ENCODE measurements around the gene FAM193B. TPM values are rescaled to one million over a fixed set of nuclear protein-coding genes. Genes with fewer than 3 reads are reported as not detected.
A peak's percentile ranks its signal among the peaks of the same experiment; 100 is the strongest.

FAM193B gene
- total and polyA plus RNA-seq, 2 donors (not counting 1 experiment from before 2014, with no cell fraction given), result 227 to 301 TPM

GRCh38 chr5:177524539-177524900 lies 29.8 kb downstream of the FAM193B start:
- intact Hi-C loops (cut with micrococcal nuclease), result no loop called here
- H3K27ac ChIP-seq (ENCODE audit: low read length in 2 of 2), result no peak overlapping the region
- H3K79me2 ChIP-seq (ENCODE audit: control insufficient read depth, insufficient read depth, low read length), result peaks cover 22% of the 10 kb centered on the region
- Mint-ChIP-seq H3K4me3 (no peak overlapping the region), H3K4me1 (peaks cover 16% of the 10 kb centered on the region), H3K27me3 (no peaks in the 10 kb centered on the region), H3K9me3 (ENCODE audit: insufficient read depth) (no peaks in the 10 kb centered on the region), H3K27ac (no peak overlapping the region)
- ATAC-seq (ENCODE audit: low read depth), result no peak
- H3K36me3 ChIP-seq (replicated peaks in 1 of 2; ENCODE audit: control extremely low read depth in 1 of 2, control insufficient read depth in 1 of 2, extremely low read depth in 1 of 2, insufficient read depth in 2 of 2, low read length in 1 of 2), result peaks cover 1 to 80% of the 10 kb centered on the region in 2 experiments
- no peak overlapping the region for H3K4me3 ChIP-seq (ENCODE audit: control extremely low read depth in 1 of 5, extremely low read depth in 1 of 5, insufficient read depth in 1 of 5, low read depth in 2 of 5, low read length in 4 of 5)
- H3K4me2 ChIP-seq (replicated peaks; ENCODE audit: low read depth, low read length, poor library complexity, severe bottlenecking), result no peak overlapping the region
- peaks cover 20% of the 10 kb centered on the region for H4K20me1 ChIP-seq (ENCODE audit: control insufficient read depth, insufficient read depth, low read length, poor library complexity, severe bottlenecking)
- ChIA-PET CTCF (interaction anchor here (1.0 kb wide), 1 partner anchor 13 kb away, joined by 3 read pairs; no protein-coding TSS in a partner anchor), POLR2A (no interaction called here)
- H3K9me3 ChIP-seq (ENCODE audit: control extremely low read depth in 1 of 3, control insufficient read depth in 2 of 3, insufficient read depth in 1 of 3, low read length in 2 of 3), result no peaks in the 10 kb centered on the region
- H3K27me3 ChIP-seq (replicated peaks in 1 of 4; ENCODE audit: control extremely low read depth in 1 of 4, control insufficient read depth in 3 of 4, insufficient read depth in 4 of 4, low read length in 3 of 4), result no peaks in the 10 kb centered on the region
- no peak overlapping the region for H2AFZ ChIP-seq (ENCODE audit: insufficient read depth, low read depth, low read length, poor library complexity, severe bottlenecking)
- WGBS (ENCODE audit: insufficient coverage), result 98% methylated on average over 7 of the region's 12 CpGs
- H3K9ac ChIP-seq (ENCODE audit: low read length), result no peak overlapping the region
- TF ChIP-seq EZH2 (IDR thresholded peaks at IDR 0.05; ENCODE audit: borderline replicate concordance, insufficient read depth, low read depth, low read length, poor library complexity, severe bottlenecking), result no peak
- TF ChIP-seq, protein P1, sequence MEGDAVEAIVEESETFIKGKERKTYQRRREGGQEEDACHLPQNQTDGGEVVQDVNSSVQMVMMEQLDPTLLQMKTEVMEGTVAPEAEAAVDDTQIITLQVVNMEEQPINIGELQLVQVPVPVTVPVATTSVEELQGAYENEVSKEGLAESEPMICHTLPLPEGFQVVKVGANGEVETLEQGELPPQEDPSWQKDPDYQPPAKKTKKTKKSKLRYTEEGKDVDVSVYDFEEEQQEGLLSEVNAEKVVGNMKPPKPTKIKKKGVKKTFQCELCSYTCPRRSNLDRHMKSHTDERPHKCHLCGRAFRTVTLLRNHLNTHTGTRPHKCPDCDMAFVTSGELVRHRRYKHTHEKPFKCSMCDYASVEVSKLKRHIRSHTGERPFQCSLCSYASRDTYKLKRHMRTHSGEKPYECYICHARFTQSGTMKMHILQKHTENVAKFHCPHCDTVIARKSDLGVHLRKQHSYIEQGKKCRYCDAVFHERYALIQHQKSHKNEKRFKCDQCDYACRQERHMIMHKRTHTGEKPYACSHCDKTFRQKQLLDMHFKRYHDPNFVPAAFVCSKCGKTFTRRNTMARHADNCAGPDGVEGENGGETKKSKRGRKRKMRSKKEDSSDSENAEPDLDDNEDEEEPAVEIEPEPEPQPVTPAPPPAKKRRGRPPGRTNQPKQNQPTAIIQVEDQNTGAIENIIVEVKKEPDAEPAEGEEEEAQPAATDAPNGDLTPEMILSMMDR (IDR thresholded peaks at IDR 0.05), result no peak
- peaks cover 0 to 4% of the 10 kb centered on the region in 2 donors for H3K4me1 ChIP-seq (ENCODE audit: control insufficient read depth in 2 of 2, insufficient read depth in 2 of 2, low read length in 2 of 2)
- DNase-seq, result no peak

DNA sequence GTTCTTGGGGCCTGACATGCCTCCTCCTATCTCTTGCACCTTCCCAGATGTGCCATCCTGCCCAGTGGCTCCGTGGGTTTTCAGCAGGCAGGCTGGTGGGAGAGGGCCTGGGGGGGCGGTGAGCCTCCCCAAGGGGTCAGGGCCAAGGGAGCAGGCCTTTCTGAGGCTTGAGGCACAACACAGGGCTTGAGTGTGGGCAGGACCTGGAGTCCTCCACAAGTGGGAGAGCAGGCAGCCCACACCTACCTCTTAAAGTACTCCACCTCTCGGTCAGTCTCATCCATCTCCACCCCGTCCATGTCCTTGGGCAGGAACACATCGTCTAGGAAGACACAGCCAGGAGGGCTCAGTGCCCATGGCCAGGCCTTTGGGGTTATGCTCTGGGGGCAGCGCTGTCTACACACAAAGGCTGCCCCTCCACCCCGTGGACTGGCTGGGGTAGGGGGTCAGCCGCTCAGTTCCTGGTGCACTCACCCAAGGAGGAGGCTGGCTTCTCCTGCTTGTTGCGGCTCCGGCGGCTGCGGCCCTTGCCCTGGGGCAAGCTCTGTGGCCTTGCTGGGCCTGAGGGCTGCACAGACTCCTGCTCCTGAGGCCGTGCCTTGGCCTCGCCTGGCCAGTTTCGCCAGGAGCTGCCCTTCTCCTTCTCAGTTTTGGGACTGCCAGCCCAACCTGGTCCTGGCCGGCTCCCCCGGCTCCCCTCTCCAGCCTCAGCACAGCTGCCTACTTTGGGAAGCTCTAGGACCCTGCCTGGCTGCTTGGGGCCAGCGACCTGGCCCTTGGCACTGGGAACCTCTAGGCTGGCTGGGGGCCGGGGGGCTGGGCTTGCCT lies 30.4 kb downstream of the FAM193B start:
- Histone ChIP-seq H3K4me1 (ENCODE audit: control insufficient read depth in 2 of 2, insufficient read depth in 2 of 2, low read length in 2 of 2) (peaks cover 0 to 10% of the 10 kb centered on the region in 2 donors), H3K27me3 (replicated peaks in 1 of 4; ENCODE audit: control extremely low read depth in 1 of 4, control insufficient read depth in 3 of 4, insufficient read depth in 4 of 4, low read length in 3 of 4) (no peaks in the 10 kb centered on the region), H3K4me3 (ENCODE audit: control extremely low read depth in 1 of 5, extremely low read depth in 1 of 5, insufficient read depth in 1 of 5, low read depth in 2 of 5, low read length in 4 of 5) (no peak overlapping the region), H3K27ac (ENCODE audit: low read length in 2 of 2) (peak overlapping the region in 1 of 2 donors; percentile 15), H3K36me3 (replicated peaks in 1 of 2; ENCODE audit: control extremely low read depth in 1 of 2, control insufficient read depth in 1 of 2, extremely low read depth in 1 of 2, insufficient read depth in 2 of 2, low read length in 1 of 2) (peaks cover 0 to 74% of the 10 kb centered on the region in 2 experiments), H2AFZ (ENCODE audit: insufficient read depth, low read depth, low read length, poor library complexity, severe bottlenecking) (no peak overlapping the region), H3K9me3 (ENCODE audit: control extremely low read depth in 1 of 3, control insufficient read depth in 2 of 3, insufficient read depth in 1 of 3, low read length in 2 of 3) (no peaks in the 10 kb centered on the region), H4K20me1 (ENCODE audit: control insufficient read depth, insufficient read depth, low read length, poor library complexity, severe bottlenecking) (peaks cover 20% of the 10 kb centered on the region), H3K4me2 (replicated peaks; ENCODE audit: low read depth, low read length, poor library complexity, severe bottlenecking) (no peak overlapping the region), H3K9ac (ENCODE audit: low read length) (no peak overlapping the region), H3K79me2 (ENCODE audit: control insufficient read depth, insufficient read depth, low read length) (peaks cover 27% of the 10 kb centered on the region)
- Mint-ChIP-seq H3K9me3 (ENCODE audit: insufficient read depth) (no peaks in the 10 kb centered on the region), H3K27me3 (no peaks in the 10 kb centered on the region), H3K4me1 (peaks cover 20% of the 10 kb centered on the region), H3K27ac (no peak overlapping the region), H3K4me3 (no peak overlapping the region)
- TF ChIP-seq, protein P1 (IDR thresholded peaks at IDR 0.05), result no peak
- no peak for TF ChIP-seq EZH2 (IDR thresholded peaks at IDR 0.05; ENCODE audit: borderline replicate concordance, insufficient read depth, low read depth, low read length, poor library complexity, severe bottlenecking)
- WGBS (ENCODE audit: insufficient coverage), result 96% methylated on average over 19 of the region's 19 CpGs
- intact Hi-C loops (cut with micrococcal nuclease), result no loop called here
- POLR2A ChIA-PET, result no interaction called here
- DNase-seq (no peak), ATAC-seq (ENCODE audit: low read depth) (no peak)
- CTCF ChIA-PET, result interaction anchor here (1.0 kb wide), 1 partner anchor 13 kb away, joined by 3 read pairs; no protein-coding TSS in a partner anchor
